ENCODE results near the gene TSPAN13.

- TF ChIP-seq FOS (IDR thresholded peaks at IDR 0.05; ENCODE audit: borderline replicate concordance, extremely low read depth, insufficient read length), result no peak
- no peak for TF ChIP-seq REST (IDR thresholded peaks at IDR 0.05; ENCODE audit: low read depth, low read length)
- TF ChIP-seq ASH2L (IDR thresholded peaks at IDR 0.05; ENCODE audit: borderline replicate concordance, low read depth), result no peak
- no peak for TF ChIP-seq TAF1 (IDR thresholded peaks at IDR 0.05; ENCODE audit: borderline replicate concordance, low read depth, low read length)
- TF ChIP-seq ESRRA (IDR thresholded peaks at IDR 0.05; ENCODE audit: low read length), result no peak
These were observed 35.4 kb upstream of the TSPAN13 start for GRCh38 chr7:16718111-16718656.

Data from GM12878 (cell line).